ENCODE measurements around the gene RUNX3.

Gene RUNX3

DNA sequence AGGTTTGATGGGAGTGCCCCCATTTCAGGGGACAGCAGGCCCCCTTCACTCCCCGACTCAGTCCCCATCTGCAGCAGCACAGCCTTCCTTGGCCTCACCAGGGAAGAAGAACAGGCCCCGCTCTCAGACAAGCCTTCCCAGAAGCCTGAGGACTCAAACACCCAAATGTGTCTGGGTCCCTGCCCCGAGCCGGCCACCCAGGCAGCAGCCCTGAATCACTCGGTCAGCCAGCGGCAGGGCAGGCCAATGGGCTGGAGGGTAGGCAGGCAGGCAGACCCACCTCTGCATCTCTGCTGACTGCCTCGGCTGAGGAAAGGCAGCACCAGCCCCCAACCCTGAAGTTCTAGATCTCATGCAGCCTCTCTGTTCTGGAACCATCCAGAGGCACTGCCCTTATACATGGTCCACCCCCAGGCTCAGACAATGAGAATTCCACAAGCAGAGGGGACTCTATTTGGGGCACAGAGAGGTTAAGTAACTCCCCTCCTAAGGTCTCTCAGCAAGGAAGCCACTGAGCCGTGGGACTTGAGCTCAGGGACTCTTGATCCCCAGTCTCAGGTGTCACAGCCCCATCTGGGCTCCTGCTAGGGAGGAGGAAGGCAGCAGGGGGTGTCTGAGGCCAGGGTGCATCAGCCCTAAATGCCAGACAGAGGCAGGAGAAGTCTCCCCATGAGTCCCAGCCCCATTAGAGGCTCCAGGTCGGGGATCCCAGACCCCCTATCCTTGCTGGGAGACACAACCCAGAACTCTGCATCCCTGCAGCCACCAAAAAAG is 33.2 kb upstream of the RUNX3 start:
- DNase-seq = peak; percentile 35

DNA sequence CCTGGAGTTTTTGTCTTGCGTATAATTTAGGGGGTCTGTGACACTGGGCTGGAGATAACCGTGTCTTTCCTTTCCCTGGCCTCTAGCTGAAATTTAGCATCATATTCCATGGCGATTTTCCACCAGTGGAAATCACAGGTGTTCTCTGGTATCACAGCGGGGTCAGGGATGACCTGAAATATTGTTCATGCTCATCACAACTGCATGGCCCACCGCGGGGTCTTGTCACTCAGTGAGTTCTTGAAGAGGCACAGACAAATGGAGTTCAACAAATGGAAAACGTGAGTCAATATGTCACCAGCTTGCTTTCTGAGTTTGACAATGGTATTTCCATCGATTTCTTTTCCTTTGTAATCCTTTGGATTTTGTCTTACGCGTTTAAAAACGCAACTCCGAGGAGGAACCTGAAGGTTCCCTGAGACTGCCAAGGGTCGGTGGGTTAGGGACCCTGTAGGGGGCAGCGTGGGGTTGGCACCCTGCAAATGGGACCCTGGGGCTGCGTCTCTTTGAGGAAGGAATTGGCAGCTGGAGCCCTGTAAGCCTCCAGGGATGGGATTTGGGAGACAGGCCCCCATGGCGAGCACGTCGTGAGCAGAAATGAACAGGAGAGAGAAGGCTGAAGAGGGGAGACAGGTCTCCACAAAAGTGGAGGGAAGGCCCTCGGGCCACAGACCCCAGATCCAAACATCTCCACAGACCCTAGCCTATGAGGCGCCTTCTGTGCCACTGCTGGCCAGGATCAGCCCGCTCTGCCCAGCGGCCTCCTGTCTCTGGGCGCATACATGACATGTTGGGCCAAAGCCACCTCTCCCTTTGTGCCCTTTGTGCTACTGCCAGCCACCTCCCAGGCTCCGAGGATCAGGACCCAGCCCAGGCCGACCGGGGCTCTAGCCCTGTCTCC is 32.1 kb upstream of the RUNX3 start:
- no peak for DNase-seq

DNA sequence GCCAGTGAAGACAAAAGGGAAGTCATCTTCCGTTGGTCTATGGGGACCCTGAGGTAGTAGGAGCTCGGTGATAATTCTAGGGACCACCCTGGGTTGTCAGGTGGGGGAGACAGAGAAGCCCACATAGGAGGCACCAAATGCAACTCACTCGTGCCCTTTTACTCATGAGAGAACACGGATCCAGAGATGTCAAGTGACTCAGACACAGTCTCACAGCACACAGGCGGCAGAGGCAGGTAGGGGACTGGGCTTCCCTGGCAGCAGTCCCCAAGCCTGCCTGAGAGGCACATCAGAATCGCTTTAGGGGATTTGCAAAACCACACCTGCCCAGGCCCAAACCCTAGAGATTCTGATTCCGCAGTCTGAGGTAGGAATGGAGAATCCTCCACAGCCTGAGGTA is 31.3 kb upstream of the RUNX3 start:
- no peak for DNase-seq

DNA sequence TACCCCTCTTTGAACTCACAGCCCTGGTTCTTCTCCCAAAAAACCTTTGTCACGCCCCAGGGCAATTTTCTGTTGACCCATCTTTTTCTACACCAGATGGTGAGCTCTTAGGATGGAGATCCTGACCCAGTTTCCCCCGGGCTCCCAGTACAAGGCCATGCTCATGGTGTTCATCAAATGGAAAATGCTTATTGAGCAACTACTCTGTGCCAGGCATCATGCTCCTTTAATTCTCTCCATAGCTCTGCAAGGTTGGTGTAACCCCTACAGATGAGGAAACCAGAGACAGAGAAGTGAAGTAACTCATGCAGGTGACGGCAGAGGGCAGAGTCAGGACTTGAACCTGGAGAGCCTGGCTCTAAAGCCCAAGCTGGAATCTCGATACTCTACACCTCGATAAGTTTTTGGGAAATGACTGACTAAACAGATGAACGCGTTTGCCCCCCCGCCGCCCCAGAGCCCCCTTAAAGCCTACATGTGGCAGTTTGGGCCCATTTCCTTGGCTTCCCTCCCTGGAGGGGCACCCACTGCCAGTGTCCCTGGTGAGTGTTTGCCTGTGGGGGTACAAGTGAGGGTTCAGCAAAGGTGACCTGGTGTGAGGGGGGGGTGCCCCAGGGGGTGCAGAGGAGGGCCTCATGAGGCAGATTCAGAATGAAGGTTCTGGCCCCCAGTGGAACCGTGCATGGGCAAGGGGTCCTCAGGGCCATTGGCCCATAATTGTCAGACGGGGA is 30.2 kb upstream of the RUNX3 start:
- no peak for DNase-seq

DNA sequence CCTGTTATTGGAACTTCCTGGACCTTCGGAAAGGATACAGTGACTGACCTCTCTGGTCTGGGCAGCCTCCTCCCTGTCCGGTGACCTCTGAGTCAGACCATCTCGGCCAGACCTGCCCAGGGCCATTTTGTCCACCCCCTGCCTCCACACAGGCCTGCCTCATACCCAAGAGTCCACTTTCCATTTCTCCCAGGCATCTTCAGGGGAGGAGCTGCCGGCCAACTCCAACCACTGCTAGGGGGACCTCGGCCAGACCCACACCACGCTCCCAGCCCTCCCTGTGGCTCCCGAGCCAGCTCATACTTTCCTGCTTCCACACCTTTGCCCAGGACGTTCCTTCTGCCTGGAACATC is 29.5 kb upstream of the RUNX3 start:
- no peak for DNase-seq

DNA sequence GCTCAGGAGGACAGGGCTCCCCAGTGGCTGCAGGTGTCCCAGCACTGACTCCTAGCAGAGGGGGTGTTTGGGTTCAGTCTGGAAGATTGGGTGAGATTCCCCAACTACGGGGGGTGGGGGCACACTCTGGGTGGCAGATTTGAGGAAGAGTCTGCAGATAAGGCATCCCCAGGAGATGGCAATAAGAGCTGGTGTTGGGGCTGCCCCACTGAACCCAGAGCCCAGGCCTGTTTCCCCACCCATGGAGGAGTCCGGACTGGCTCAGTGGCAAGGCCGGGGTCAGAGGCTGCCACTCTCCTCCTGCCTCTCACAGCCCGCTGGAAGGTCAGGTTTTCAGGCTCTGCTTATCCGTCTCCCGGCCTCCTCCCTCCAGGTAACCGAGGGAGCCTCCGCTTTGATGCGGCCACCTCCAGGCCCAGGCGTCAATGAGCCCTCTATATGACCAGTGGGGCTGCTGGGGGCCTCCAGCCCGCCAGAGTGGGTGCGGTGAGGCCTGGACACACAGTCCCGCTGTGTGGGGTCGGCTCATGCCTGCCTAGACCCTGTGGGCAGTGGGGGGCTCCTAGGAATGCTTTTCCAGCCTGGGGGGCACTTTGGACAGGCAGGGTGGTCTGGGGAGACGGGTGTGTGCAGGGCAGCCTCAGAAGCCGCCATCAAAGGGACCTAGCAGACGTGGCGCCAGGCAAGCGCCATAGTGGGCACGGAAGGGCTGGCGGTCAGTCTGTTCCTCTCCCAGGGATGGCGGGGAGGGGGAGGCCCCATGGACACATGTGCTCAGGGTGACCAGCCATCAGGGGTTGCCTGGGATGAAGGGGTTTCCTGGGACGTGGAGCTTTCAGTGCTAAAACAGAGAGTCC is 28.9 kb upstream of the RUNX3 start:
- no peak for DNase-seq

DNA sequence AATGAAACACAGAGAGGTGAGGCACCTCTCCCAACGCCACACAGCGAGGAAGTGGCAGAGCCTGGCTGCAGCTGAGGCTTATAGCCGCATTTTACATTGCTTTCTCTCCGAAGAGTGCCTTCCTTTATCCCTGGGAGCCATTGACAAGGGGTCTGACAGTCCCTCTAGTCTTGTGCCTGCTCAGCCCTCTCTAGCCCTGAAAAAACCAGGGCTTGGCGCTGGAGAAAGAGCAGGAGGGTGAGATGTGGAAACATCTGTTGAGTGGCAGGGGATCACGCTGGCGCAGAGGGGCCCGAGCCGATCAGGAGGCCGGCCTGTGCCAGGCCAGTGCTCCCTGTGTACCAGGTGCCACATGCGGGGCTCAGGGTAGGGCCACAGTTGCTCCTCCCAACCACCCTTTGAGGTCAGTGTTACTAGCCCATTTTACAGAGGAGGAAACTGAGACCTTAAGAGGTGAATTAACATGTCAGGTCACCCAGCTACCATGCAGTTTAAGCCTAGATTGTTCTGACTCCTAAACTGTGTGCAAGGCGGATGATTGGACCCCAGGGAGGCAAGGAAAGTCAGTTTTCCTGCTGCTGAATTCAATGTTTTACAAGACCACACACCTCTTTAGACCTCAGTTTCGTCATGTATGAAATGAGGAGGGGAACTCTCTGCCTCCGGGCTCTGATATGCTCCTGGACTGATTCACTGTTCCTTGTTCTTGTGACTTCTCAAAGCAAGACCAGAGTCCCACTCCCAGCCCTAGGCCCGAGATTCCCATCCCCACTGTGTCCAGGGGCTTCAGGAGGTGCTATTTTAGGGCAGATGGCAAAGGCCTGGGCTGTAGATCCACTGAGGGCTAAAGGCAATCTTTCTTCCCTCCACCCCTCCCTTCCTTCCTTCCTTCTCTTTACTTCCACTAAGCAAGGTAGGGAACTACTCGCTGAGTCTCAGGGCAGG is 28.0 kb upstream of the RUNX3 start:
- DNase-seq = no peak

DNA sequence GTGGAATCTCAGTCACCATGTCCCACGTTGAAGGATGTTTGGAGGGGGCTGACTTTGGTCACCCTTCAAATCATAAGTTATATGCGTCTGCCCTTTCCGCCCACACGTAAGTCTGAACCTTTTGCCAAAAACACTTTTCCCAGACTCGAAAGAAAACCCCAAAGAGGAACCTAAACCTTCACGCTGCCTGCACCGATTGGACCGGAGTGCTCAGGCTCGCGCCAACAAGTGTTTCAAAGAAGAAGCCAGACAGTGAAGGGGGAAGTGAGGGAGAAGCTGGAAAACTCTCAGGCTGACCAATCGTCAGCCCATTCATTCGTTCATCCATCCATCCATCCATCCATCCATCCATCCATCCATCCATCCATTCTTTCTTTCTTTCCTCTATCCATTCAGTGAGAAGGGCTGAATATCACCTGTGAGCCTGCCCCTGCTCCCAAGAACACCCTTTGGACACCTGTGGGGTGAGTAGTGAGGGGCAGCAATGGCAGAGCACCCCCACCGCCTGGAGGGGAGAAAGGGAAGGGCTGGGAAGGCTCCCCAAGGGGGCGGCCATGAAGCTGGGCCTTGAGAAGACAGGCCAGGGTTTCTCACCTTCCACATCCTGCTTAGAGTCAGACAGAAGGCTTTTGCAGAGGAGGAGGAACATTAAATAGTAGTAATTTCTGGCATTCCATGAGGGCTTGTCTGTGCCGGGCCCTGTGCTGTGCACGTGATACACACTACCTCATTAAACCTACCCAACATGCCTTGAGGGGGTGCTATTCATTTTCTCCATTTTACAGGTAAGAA is 27.1 kb upstream of the RUNX3 start:
- DNase-seq = no peak

DNA sequence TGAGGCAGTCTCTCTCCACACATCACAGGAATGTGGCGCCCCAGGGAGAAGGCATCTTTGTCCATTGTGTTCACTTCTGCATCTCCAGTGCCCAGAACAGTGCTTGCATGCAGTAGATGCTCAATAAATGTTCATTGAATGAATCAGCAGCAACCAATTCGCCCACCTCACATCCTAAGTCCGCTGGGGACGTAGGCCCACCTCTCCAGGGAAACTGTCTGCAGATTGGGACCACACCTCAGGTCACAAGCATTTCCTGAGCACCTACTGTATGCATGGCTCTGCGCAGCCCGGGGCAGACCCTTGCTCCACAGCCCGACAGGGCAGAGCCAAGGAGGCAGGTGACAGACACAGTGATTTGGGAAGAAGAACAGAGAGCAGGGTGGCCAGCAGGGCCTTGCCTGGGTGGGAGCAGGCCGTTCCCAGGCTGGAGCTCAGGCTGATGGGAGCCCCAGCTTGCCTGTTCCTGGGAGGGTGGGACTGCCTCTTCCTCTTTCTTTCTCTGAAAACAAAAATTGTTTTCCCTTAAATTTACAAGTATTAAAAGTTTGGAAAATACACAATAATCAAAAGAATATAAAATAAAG is 25.8 kb upstream of the RUNX3 start:
- no peak for DNase-seq

DNA sequence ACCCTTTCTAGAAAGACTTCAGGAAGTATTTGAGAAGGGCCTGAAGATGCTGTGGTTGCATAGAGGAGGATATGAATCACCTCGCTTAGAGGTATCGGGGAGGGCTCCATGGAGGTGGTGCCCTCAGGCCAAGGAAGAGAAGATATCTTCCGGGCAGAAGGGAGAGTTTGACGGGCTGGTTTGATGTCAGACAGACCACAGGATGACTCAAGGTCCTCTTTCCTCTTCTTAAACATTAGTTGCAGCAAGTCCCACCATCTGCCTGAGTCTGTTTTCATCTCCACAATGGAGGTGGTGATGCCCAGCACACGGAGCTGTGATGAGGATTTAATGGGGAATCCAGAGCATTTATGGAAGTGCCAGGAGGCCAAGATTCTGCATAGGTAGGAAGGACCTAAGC is 25.1 kb upstream of the RUNX3 start:
- peak; percentile 75 for DNase-seq

DNA sequence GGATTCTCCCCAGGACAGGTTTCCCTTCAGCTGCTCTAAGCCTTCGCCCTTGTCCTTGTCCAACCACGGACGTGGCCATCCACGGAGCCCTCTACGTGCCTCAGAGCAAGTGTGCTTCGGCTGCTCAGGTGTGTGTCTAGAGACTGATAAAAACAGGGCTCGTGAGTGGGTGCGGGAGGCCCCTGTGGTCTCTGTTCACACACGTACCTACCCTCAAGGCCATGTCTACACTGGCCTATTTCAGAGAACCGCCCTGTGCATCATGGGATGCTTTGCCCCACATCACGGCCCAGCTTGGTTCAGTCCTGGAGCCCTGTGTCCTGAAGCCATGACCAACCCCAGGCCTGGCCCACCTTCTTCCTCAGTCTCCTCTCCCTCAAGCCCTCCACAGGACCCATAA is 24.6 kb upstream of the RUNX3 start:
- no peak for DNase-seq

DNA sequence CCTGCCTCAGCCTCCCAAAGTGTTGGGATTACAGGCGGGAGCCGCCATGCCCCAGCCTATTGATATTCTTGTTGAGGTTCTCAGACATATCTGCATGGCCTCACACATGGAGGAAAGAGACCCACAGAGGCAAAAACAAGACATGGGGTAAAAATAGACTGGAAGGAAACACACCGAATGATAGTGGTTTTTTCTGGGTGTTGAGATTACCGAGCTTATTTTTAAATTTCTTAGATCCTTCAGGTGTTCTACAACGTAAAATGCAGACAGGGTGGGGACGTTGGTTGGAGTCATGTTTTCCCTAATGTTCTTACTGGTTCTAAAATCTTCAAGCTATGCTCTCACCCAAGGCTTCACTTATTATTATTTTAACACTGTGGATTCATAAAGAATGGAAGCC is 23.9 kb upstream of the RUNX3 start:
- no peak for DNase-seq

DNA sequence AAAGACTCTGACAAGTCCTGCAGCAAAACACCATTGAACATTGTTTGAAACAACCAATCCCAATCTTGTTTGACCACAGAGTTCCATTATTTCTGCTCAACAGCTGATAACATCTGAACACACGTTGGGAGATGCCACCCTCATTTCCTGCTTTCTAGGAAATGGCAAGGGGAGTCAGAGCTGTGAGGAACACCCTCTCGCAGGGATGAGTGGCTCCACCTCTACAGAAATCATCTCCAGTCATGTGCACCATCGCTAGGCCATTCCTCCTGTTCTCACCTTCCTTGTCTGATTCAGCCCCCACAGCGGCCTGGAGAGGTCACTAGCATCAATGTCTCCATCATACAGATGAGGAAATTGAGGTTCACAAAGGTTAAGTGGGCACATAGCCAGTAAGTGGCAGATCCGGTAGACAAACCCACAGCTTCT is 22.4 kb upstream of the RUNX3 start:
- no peak for DNase-seq

DNA sequence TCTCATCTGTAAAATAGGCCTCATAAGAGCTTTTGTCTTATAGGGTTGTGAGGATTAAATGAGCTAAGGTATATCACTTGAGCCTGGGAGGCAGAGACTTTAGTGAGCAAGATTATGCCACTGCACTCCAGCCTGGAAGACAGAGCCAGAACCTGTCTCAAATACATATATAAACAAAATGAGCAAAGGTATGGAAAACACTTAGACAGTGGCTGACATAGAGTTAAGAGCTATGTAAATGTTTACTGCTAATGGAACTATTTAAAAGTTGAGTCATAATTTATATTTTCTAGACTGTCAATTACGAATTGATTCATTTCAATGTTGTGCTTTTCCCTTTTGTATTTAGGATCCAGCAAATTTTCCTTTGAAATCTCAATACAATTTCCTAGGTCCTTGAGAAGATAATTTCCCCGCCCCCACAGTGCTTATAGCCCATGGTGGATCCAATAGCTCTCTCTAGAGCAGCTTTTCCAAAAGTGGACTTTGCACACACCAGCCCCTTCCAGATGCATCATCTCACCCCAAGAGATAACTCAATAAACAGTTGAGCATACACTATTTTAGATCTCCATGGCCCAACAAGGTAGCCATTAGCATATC is 21.8 kb upstream of the RUNX3 start:
- DNase-seq = no peak

DNA sequence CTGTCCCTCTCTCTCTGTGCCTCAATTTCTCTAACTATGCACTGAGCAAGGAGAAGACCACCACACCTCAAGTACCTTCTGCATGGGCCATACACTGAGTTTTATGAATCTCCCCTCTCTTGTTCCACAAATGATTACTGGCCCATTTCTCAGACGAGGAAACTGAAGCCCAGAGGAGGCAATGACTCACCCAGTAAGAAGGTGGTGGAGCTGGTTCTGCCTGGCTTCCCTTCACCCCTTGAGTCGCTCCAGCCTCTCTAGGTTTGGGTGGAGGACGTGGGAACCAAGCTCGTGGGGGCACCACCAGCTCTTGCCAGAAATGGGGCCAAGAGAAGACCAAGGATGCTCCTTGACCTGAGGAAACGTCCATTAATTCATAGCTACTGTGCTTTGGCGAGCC is 21.3 kb upstream of the RUNX3 start:
- DNase-seq = no peak

DNA sequence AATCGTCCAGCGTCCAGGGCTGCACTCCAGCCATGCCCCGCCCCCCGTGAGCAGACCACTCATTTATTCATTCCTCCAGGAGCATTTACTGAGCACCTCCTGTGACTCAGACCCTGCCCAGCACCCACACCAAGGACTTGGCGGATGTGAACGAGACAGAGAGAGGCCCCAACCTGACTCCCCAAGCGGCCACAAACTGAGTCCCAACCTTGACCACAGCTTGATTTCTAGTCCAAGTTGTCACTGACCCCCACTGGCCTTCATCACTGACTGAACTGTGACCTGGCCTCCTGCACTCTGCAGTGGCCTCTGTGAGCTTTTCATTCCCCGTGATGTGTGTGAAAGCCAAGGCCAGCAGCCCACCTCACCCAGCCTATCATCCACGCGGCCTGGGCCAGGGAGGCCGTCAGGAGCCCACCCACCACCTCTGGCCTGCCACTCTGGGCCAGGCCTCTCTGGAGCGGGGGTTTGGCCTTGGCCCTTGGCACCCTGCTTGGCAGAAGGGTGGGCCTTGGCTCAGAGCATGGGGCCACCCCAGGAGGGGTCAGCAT is 19.3 kb upstream of the RUNX3 start:
- no peak for DNase-seq

DNA sequence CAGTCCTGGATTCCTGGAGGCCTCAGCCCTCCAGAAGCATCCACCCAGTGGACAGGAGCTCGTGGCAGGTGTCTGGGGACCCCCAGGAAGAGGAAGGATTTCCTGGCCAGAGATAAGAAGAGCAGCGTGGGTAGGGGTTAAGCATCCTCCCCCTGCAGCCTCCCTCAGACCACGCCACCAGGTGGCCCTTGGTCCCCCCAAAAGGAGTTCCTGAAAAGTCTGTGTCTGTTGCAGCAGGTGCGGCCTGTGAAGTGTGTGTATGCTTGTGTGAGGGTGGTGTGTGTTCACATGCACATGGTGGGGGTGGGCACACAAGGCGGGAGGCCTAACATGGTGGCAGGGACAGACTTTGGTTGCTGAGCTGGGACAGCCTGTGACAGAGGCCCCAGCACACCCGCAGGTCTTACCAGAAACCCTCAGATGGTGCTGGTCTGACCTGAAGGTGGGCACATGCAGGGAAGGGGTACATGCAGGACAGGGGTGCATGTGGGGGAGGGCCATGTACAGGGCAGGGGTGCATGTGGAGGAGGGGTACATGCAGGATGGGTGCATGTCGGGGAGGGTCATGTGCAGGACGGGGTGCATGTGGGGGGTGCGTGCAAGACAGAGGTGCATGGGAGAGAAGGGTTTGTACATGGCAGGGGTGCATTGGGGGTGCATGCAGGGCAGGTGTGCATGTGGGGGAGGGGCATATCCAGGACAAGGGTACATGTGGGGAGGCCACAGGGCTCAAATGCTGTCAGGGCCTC is 18.2 kb upstream of the RUNX3 start:
- no peak for DNase-seq

DNA sequence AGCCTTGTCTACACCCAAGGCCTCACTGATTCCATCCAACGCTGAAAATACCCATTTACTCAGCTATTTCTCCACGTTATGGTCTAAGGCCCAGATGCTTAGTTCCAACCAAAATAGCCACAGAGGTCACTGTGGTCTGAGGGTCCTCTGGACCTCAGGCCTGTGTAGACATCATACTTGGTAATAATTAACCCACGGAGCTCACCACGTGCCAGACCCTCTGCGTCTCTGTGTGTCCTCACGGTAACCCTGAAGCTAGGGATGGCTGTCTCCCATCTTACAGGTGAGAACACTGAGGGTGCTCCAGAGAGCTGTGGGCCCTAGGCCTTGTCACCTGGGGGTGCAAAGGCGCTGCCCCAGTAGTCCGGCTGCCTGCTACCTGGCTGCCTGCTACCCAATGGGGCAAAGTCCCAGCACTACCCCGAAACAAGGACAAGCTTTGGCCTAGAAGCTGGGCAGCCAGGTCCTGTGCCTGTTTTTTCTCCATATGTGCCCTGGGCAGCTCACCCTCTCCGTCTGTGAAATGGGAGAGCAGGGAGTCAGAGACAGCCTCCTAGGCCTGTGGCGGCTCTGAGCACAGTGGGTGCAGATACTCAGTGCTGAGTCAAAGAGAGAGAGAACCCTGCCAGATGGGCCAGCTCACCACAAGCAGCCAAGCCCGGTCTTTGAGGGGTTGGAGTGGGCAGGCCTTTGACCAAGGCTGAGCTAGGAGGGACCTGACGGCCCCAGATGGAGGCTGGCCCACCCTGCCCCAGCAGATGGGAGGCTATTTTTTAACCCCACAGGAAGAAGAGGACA is 17.0 kb upstream of the RUNX3 start:
- no peak for DNase-seq
